Fibroblast of lung (primary cell): ENCODE measurements around the gene SYT15. TPM values are rescaled to one million over a fixed set of nuclear protein-coding genes. Genes with fewer than 3 reads are reported as not detected.

ENCODE experiments used
- DNase-seq, 2 donors: peaks; one replicate each; pipeline versions ENCODE4 v3.0.0 to v3.0.0-alpha.2; 2010; ENCODE audit warnings: low read depth in 2 of 2
- H2AFZ ChIP-seq: 2 replicates; pipeline ENCODE4 v1.5.1; 2012; ENCODE audit warnings: low read length, control low read depth, inconsistent platforms
- H3K27ac ChIP-seq: 2 replicates; pipeline ENCODE4 v1.5.1; 2011; ENCODE audit warnings: low read length, control low read depth; ENCODE audit not compliant: insufficient read depth
- H3K27me3 ChIP-seq: 2 replicates; pipeline ENCODE4 v1.5.1; 2011; ENCODE audit warnings: mild to moderate bottlenecking, low read length; ENCODE audit not compliant: control insufficient read depth, insufficient read depth
- H3K36me3 ChIP-seq: 2 replicates; pipeline ENCODE4 v1.5.1; 2011; ENCODE audit warnings: low read length; ENCODE audit not compliant: control insufficient read depth, insufficient read depth
- H3K4me1 ChIP-seq: 2 replicates; pipeline ENCODE4 v1.5.1; 2011; ENCODE audit warnings: low read length; ENCODE audit not compliant: control insufficient read depth, insufficient read depth; ENCODE audit errors: extremely low read depth
- H3K4me2 ChIP-seq: 2 replicates; pipeline ENCODE4 v1.5.1; 2011; ENCODE audit warnings: low read length, control low read depth; ENCODE audit not compliant: insufficient read depth; ENCODE audit errors: extremely low read depth
- H3K4me3 ChIP-seq, 4 experiments: fragments of 200-600 bp in 1 of 4; sonication (generic) in 1 of 4; replicated peaks in 1 of 4; 2 replicates each; pipeline ENCODE4 v1.5.1; 2011 to 2016; ENCODE audit warnings: low read length in 4 of 4, low read depth in 3 of 4, mild to moderate bottlenecking in 3 of 4, control low read depth in 2 of 4, inconsistent platforms in 1 of 4, mixed read lengths in 1 of 4; ENCODE audit not compliant: insufficient read depth in 1 of 4; ENCODE audit errors: control extremely low read depth in 1 of 4
- H3K79me2 ChIP-seq: 2 replicates; pipeline ENCODE4 v1.5.1; 2012; ENCODE audit warnings: mild to moderate bottlenecking, low read length, inconsistent platforms; ENCODE audit not compliant: control insufficient read depth, insufficient read depth
- H3K9ac ChIP-seq: 2 replicates; pipeline ENCODE4 v1.5.1; 2011; ENCODE audit warnings: mild to moderate bottlenecking, low read length, control low read depth; ENCODE audit not compliant: insufficient read depth
- H3K9me3 ChIP-seq: 2 replicates; pipeline ENCODE4 v1.5.1; 2012; ENCODE audit warnings: low read depth, low read length; ENCODE audit not compliant: control insufficient read depth, insufficient read depth
- H4K20me1 ChIP-seq: 2 replicates; pipeline ENCODE4 v1.5.1; 2011; ENCODE audit warnings: low read length; ENCODE audit not compliant: control insufficient read depth, insufficient read depth; ENCODE audit errors: extremely low read depth
- CTCF ChIP-seq, 2 donors: IDR thresholded peaks in 1 of 2; conservative IDR thresholded peaks in 1 of 2; 1 replicate in 1 of 2; 2 replicates in 1 of 2; pipeline ENCODE4 v1.5.1; 2011 to 2012; ENCODE audit warnings: low read length in 2 of 2, control low read depth in 1 of 2, inconsistent platforms in 1 of 2, low read depth in 1 of 2, mild to moderate bottlenecking in 1 of 2
- EZH2 ChIP-seq: IDR thresholded peaks from 2 replicates; pipeline ENCODE4 v1.5.1; 2012; ENCODE audit warnings: low read length, control low read depth, mild to moderate bottlenecking; ENCODE audit errors: missing control alignments
- polyA plus RNA-seq, 2 donors: library from polyadenylated mRNA; depleted of rRNA in 1 of 2; stranded (reverse) in 1 of 2; unstranded in 1 of 2; fragments of >200 nt; gene quantifications; 2 replicates each; pipeline ENCODE4 v1.2.1, GENCODE V29; 2011 to 2012; ENCODE audit warnings: missing spikeins in 1 of 2
- total RNA-seq: library from RNA; depleted of rRNA; stranded (reverse); fragments of >200 nt; gene quantifications from 2 replicates; pipeline ENCODE4 v1.2.1, GENCODE V29; 2014

SYT15 gene
- total and polyA plus RNA-seq, 2 donors (not counting 1 experiment from before 2014, with no cell fraction given) = under 0.01 to 0.31 TPM

- Histone ChIP-seq H3K27ac (peak overlapping the region; percentile 29), H3K4me1 (no peaks in the 10 kb centered on the region), H3K9ac (no peak overlapping the region), H3K79me2 (no peaks in the 10 kb centered on the region), H3K27me3 (peaks cover 16% of the 10 kb centered on the region), H3K36me3 (no peaks in the 10 kb centered on the region), H3K4me2 (peak overlapping the region; percentile 26), H2AFZ (peak overlapping the region; percentile 52), H3K9me3 (no peaks in the 10 kb centered on the region), H3K4me3 (peak overlapping the region in 1 of 4 experiments; percentile 5), H4K20me1 (no peaks in the 10 kb centered on the region)
- TF ChIP-seq CTCF (conservative IDR thresholded peaks at IDR 0.05 in 1 of 2, IDR thresholded peaks at IDR 0.05 in 1 of 2; ENCODE audit: low read depth in 1 of 2, low read length in 2 of 2) = no peak
- TF ChIP-seq EZH2 = no peak
- DNase-seq = peak; percentile 51 to 74
Observed at GRCh38 chr10:46539596-46540411, 39.1 kb upstream of the SYT15 start.

- H3K9ac ChIP-seq = no peak overlapping the region
- H3K27ac ChIP-seq = peak overlapping the region; percentile 29
- peak overlapping the region; percentile 52 for H2AFZ ChIP-seq
Observed at GRCh38 chr10:46540412-46541016, 38.4 kb upstream of the SYT15 start.

More at GRCh38 chr10:46540412-46541016, 38.4 kb upstream of the SYT15 start:
- Histone ChIP-seq H3K4me1 (no peaks in the 10 kb centered on the region), H3K79me2 (no peaks in the 10 kb centered on the region), H3K4me3 (peak overlapping the region in 1 of 4 experiments; percentile 3), H3K27me3 (peaks cover 14% of the 10 kb centered on the region), H3K4me2 (peak overlapping the region; percentile 26), H4K20me1 (no peaks in the 10 kb centered on the region), H3K9me3 (no peaks in the 10 kb centered on the region), H3K36me3 (no peaks in the 10 kb centered on the region)
- DNase-seq = no peak
- TF ChIP-seq EZH2 (peak; percentile 46), CTCF (conservative IDR thresholded peaks at IDR 0.05 in 1 of 2, IDR thresholded peaks at IDR 0.05 in 1 of 2; ENCODE audit: low read depth in 1 of 2, low read length in 2 of 2) (no peak)
